Posterior vena cava (tissue), 2 donors: Measurements from ENCODE around the gene LMAN2L. TPM values are rescaled to one million over a fixed set of nuclear protein-coding genes. Genes with fewer than 3 reads are reported as not detected.

Experiments used
- DNase-seq: peaks from one replicate; pipeline ENCODE4 v3.0.0-alpha.2; 2020; ENCODE audit warnings: low spot score
- intact Hi-C, 2 donors: fragments of 100-400 bp; cut with DNase I; formaldehyde crosslinking; loops; one replicate each; pipeline versions ENCODE4 v1.14.1 to v1.14.2; 2022 to 2023
- long read RNA-seq, 2 donors: library from polyadenylated mRNA; unstranded; transcript quantifications; one replicate each; pipeline ENCODE4 v2.0.0, GENCODE V29; 2020 to 2021
- total RNA-seq, 2 donors: library from RNA; stranded (reverse); fragmentation: NEBNext Ultra II Directional; extraction: Animal tissue kit (Norgen Biotek cat#: 25700); gene quantifications; one replicate each; pipeline ENCODE4 v1.2.1, GENCODE V29; 2021
- donor health status: DM: yes; HTN: yes; CAD: no.
- donor health status: DM: yes; HTN: yes; CAD: no.

Gene LMAN2L, protein sequence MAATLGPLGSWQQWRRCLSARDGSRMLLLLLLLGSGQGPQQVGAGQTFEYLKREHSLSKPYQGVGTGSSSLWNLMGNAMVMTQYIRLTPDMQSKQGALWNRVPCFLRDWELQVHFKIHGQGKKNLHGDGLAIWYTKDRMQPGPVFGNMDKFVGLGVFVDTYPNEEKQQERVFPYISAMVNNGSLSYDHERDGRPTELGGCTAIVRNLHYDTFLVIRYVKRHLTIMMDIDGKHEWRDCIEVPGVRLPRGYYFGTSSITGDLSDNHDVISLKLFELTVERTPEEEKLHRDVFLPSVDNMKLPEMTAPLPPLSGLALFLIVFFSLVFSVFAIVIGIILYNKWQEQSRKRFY
- 10 to 100 TPM in 1 of 2 donors, 1 to 10 TPM in 1; 9.0 to 14.5 TPM for total RNA-seq
- long read RNA-seq, donor 1, transcript LMAN2L-201 (8 exons, 2,397 nt): major isoform, 19 of 24 reads
- long read RNA-seq, donor 1, partial matches to known transcripts: 1 of 24 reads
- long read RNA-seq, donor 1, other reads (novel, unspliced or antisense): 1 of 24 reads
- long read RNA-seq, donor 2, transcript LMAN2L-202 (9 exons, 2,020 nt): minor isoform, 5 of 79 reads
- long read RNA-seq, donor 2, transcript LMAN2L-201 (8 exons, 2,397 nt): major isoform, 61 of 79 reads
- long read RNA-seq, donor 2, partial matches to known transcripts: 0 of 79 reads
- long read RNA-seq, donor 2, other reads (novel, unspliced or antisense): 6 of 79 reads

DNA sequence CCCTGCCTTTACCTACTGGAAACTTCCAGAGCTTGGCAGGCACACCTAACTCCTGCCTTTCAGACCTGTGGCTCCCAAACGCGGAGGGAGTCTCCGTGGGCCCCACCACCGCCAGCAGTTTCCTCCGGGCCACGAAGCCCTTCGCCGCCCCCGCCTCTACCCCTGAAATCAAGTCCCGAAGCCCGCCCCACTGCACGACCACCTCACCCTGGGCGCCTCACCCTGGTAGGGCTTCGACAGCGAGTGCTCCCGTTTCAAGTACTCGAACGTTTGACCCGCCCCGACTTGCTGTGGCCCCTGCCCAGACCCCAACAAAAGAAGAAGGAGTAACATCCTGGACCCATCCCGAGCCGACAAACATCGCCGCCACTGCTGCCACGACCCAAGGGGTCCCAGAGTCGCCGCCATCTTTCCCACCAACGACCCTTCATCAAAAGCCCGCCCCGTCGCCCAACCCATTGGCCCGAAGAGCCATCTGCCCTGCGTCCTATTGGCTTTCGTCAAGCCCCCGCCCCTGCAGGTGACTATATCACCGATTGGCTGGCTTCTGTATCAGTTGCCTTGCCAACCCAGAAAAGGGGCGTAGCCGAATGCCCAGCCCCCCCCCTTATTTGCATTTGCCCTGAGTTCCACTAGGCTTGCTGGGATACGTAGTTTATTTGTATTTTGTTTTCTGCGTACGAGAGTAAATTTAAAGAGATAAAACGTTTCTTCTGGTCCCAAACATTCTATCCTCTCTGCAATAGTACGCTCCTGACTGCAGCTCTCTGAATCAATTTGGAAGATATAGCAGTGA lies at the start of gene LMAN2L:
Gene LMAN2L (minus strand): TSS at position 432 of the 796 bp plus-strand sequence. CDS start 24 bp downstream, at position 408.
- DNase-seq: peak; percentile 98
- intact Hi-C loops: loop anchor here in 1 of 2 donors (10.0 kb wide), 1 partner anchor 215 kb away; no protein-coding TSS in a partner anchor

DNA sequence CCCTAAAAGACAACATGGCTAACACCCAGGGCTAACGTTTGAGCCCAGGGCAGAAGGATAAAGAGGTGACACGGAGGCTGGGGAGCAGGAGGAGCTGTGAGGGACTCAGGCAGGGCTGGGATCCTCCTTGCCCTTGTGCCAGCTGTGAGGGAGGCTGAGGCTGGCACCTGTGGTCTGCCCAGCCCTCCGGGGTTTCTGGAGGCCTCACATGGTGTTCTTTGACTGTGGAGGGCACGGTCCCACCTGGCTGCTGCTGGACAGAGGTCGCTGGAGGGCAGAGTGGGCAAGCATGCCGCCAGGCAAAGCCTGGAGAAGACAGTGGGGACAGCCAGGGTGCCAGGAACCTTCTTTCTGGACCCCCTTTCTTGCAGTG lies 49.4 kb upstream of the LMAN2L start:
- no peak for DNase-seq
- intact Hi-C loops: no loop called here

DNA sequence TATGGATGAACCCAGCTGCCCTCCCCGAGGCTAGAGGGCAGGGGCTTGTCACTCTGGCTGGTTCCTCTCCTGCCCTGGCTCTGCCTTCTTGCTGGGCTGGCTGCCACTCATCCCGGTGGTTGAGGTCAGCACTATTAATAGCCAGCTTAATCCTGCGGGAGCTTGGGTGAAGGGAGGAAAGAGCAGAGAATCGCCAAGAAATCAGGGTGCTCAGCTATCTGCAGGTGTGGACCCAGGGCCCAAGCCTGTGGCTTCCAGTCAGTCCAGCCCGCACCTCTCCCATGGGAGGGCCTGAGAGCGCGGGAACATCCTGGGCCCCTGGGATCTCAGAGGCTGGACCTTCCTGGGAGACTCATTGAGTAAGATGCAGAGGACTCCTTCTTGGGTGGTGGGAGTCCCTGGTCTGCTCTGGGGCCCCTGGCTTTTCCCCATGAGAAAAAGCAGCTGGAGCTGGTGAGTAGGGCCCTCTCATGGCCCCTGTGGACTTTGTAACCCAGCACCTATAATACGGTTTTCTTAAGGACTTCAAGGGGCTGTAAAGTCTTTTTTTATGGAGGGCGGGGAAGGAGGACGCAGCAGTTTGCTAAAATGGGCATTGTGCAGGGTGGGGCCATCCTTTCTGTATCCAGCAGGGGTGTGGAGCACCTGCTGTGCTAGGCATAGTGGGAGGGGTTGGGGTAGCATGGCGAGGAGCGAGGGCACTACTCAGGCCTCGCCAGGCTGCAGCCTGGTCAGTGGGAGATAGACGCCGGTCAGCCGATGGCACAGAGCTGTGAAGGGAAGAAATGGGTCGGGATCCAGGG lies 48.8 kb upstream of the LMAN2L start:
- no peak for DNase-seq
- intact Hi-C loops: no loop called here

DNA sequence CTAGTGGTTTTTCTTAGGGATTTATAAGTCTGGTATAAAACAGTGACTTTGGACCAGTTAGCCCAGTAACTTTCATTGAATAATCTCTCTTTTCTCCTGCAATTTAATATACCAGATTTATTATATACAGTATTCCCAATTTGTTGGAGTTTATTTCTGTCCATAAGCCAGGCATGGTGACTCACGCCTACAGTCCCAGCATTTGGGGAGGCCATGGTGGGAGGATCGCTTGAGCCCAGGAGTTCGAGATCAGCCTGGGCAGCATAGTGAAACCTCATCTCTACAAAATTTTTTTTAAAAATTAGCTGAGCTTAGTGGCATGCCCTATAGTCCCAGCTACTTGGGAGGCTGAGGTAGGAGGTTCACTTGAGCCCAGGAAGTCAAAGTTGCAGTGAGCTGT lies 47.5 kb upstream of the LMAN2L start:
- DNase-seq: no peak
- intact Hi-C loops: no loop called here

DNA sequence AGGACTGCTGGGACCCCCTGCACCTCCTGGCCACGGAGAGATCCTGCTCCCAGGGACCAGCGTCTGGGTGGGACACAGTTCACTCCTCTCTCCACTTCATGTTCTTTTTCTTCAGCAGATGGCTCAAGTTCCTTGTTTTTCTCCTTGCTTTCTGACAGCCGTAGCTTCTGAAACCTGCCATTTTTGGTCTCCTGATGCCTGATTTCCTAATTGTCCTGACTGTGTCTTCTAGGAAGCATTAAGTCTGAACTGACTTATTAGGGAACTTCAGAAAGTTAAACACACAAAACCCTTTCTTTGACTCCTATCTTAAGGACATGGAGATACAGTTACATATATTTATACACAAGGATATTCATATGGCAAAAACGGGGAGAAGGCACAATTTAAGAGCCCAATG lies 43.5 kb upstream of the LMAN2L start:
- intact Hi-C loops: no loop called here
- no peak for DNase-seq

DNA sequence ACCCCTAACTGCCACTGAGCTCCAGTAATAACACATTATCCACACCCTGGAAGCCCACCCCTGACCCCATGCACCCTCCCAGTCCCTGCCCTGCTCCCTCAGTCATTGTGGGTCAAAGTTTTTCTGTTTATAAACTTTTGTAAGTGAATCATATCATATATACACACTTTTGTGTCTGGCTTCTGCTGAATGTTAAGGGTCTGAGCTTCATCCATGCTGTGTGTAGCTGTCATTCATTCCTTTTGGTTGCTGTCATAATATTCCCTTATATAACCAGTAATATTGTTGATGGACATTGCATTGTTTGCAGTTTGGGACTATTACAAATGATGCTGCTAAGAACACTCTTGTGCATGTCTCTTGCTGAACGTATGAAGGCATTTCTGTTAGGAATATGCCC lies 35.3 kb upstream of the LMAN2L start:
- intact Hi-C loops: no loop called here
- DNase-seq: no peak

DNA sequence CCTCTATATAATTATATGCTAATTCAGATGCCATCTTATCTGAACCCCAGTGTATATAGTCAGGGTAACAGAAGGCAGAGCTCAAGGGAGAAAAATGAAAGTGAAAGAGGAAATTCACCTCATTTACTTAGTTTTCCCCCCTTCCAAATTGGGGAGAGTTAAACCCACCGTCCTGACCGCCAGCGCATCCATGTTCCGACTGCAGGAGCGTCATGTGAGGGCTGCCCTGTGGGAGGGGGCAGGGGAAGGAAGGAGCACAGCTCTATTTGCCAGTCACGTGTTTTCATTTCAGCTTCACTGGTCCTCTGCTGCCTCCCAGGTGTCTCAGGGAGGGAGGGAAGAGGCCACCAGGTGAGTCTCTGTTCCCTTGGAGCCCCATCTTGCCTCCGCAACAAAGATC lies 34.1 kb upstream of the LMAN2L start:
- DNase-seq: no peak
- intact Hi-C loops: no loop called here

DNA sequence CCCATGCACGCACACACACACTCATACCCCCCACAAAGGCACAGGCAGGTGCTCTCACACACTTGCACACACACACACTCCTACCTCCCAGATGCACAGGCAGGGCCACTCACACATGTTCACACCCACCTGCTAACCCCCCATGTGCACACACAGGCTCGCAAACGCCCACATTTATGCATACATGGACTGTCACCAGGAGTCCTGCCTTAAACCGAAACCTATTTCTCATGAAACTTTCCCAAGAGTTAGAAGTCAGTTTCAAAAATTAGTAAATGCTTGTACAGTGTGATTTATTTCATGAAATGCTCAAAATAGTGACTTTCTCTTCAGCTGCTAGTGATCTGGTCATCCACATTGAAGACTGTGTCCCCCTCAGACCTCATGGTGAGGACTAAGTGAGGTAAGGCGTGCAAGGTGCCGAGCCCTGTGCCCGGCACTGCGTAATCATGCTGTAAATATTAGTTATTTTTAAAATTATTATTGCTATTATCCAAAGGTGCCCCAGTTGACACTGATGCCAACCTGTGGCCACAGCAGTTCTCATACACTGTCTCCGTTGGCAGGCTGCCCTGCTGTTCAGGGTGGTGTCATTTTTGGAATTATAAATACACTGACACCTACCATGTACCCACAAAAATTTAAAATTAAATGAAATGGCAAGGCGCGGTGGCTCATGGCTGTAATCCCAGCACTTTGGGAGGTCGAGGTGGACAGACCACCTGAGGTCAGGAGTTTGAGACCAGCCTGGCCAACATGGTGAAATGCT lies 33.2 kb upstream of the LMAN2L start:
- intact Hi-C loops: no loop called here

DNA sequence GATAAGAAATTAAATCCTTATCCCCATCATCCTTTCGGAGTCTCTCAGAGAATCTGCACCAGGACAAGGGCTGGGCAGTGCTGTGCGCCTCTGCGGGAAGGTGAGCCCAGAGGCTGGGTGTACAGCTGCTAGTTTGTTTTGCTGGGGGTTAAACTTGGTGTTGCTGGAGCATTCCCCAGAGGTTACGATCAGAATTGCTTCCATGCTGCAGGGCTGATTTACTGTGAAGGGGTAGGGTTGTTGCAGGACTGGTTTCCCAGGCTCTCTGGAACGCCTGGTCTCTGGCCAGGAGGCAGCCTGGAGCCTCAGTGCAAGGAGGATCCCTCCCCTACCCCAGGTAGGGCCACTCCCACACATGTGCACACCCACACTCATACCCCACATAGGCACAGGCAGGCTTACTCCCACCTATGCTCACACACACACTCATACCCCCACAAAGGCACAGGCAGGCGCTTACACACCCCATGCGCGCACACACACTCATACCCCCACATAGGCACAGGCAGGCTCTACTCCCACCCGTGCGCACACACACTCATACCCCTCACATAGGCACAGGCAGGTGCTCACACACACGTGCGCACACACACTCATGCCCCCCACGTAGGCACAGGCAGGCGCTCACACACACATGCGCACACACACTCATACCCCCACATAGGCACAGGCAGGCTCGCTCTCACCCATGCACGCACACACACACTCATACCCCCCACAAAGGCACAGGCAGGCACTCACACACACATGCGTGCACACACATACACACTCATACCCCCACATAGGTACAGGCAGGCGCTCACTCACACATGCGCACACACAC lies 32.1 kb upstream of the LMAN2L start:
- intact Hi-C loops: no loop called here
- DNase-seq: no peak

More for the DNA sequence above, 33.2 kb upstream of the LMAN2L start:
- no peak for DNase-seq

DNA sequence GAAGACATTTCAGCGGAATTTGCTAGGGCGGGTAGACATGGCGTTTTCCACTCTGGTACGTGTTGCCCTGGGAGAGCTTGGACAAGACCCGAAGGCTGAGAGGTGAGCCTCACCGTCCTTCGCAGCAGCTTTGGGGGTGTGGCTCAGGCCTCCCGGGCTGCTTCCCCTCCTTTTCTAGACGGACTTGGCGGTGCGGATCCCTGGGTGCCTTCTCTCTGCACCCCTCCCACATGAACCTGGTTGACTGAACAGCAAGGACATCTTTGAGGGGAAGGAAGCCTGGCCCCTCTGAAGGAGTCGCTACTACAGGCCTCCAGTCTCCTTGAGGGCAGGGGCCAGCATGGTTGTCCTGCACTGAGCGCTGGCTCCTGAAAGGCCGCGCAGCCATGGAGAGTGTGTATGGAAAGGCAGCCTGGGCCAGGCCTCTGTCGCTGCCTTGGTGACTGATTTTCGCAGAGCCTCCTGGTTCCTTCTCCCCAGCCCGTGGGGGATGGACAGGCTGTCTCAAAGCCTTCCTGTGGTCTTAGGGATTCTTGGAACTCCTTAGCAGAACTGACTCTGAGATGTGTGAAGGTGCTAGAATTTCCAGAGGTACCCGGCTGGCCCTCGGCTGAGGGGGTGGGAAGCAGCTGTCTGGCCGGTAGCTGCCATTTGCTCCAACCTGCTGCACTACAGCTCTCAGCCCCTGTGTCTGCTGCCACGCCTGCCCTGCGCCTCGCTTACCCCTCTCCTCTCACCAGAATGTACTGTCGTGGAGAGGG lies 30.8 kb upstream of the LMAN2L start:
- DNase-seq: no peak
- intact Hi-C loops: no loop called here

DNA sequence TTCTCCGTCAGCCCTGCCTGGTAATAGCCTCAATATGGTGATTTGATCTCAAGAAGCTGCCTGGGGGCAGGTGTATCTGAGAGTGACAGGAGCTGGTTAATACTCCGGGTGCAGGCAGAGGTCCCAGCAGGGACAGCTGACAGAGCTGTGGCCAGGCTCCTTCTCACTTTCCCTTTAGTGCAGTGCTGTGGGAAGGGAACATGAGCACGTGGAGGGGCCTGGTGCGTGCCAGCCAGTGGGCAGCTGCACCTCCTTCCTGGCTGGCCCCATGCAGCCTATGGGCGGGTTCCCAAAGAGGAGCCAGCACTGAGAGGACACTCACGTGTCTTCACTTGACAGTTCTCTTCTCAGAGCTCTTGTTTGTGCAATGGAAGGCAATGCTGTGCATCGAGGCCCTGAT lies 29.9 kb upstream of the LMAN2L start:
- DNase-seq: no peak
- intact Hi-C loops: no loop called here

DNA sequence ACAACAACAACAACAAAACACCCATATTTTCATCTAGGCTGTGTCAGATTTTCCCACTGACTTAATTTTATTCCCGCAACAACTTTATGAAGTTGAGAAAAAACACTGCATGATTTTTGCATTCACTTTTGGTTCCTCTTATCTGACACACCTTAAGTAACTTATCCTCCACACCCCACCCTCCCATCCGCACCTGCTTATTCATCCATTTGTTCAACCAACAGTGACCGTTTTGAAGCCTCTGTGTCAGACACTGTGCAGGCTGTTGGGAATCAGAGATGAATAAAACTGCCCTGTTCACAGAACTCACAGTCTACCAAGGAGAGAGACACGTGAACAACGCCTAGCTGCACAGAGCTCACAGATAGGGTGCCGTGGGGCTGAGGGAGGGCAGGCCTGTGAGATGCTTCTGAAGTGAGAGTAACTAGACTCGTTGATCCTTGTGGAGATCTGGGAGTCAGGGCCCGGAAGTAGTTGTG lies 28.3 kb upstream of the LMAN2L start:
- intact Hi-C loops: no loop called here
- DNase-seq: no peak

DNA sequence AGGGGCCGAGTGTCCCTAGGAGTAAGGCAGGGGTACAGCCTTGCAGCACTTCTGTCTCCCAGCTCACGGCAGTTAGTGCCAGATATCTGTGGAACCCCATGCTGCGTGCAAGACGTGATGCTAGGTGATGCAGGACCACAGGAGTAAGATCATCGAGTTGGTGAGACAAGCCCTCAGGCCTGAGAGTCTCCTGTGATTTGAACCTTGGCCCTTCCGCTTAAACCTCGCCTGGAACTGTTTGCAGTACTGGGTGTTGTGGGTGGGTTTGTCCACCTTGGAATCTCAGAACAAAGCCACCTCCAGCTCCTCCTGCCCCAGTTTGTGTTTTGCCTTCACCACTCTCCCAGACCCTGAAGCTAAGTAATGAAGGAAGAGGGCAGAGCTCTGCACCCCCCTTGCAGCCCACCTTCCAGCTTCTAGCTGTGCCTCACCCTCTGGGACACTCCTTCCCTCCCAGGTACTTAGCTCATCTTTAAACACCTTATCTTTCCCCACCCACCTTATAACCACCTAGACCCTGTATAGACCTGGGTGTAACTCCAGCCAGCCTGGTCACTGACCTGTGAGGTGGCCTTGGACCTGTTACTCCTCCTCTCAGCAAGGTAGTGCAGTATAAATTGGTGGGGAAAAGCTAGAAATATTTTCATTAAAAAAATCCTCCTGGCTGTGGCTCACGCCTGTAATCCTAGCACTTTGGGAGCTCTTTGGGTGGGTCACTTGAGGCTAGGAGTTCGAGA lies 27.4 kb upstream of the LMAN2L start:
- intact Hi-C loops: no loop called here
- no peak for DNase-seq

DNA sequence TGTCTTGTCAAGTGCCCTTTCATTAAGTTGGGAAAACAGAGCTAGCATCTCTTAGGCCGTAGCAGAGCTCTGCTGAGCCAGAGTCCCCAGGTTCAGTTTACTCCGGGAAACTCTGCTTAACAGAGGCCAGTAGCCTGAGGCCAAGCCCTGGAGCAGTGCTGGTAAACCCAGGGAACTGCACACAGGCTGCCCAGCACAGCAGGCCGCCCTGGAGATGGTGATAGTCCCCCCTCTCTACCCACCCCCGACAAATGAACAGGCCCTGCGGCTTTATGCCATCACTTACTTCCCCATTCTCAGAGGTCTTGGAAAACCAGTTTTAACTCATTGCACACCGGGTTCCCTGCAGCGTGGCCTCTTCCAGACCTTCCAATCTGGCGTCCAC lies 24.4 kb upstream of the LMAN2L start:
- no peak for DNase-seq
- intact Hi-C loops: no loop called here

DNA sequence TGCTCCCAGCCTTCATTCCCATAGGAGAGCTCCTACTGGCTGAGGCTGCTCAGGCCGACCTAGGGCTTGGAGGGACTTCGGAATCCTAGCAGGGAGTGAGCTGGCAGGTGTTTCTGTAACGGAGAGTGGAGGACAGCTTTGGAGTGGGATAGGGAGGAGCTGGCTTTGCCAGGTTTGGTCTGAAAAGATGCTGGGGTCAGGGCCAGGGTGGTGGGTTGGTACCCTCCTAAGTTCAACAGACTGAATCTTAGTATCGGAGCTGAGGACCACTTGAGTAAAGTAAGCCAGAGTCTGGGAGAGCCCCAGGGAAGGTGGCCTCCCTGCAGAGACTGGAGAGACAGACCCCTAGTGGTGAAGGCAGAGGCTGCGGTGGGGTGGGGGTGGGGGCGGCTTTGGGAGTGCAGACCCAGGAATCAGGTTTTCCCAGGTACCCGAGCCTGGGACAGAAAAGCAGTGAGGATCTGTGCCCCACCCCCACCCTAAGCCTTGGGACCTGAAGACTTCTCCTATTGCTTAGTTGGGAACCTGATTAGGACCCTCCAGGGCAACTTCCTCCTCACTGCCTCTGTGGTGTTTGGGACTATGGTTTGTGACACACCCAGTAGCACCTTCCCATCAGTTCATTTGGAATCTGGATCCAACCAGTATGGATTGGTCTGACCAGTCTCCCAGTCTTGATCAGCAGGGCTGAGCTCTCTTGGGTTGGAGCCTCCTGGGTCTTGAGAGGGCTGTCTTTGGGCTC lies 23.8 kb upstream of the LMAN2L start:
- DNase-seq: no peak
- intact Hi-C loops: no loop called here
